Measurements from ENCODE around the gene CNGA3.
A peak's percentile ranks its signal among the peaks of the same experiment; 100 is the strongest.
"Not testable (repeated sequence)": the region's sequence is repeated elsewhere in the genome, so short reads cannot be mapped to it uniquely, and the experiment has no call there.

Gene CNGA3

DNA sequence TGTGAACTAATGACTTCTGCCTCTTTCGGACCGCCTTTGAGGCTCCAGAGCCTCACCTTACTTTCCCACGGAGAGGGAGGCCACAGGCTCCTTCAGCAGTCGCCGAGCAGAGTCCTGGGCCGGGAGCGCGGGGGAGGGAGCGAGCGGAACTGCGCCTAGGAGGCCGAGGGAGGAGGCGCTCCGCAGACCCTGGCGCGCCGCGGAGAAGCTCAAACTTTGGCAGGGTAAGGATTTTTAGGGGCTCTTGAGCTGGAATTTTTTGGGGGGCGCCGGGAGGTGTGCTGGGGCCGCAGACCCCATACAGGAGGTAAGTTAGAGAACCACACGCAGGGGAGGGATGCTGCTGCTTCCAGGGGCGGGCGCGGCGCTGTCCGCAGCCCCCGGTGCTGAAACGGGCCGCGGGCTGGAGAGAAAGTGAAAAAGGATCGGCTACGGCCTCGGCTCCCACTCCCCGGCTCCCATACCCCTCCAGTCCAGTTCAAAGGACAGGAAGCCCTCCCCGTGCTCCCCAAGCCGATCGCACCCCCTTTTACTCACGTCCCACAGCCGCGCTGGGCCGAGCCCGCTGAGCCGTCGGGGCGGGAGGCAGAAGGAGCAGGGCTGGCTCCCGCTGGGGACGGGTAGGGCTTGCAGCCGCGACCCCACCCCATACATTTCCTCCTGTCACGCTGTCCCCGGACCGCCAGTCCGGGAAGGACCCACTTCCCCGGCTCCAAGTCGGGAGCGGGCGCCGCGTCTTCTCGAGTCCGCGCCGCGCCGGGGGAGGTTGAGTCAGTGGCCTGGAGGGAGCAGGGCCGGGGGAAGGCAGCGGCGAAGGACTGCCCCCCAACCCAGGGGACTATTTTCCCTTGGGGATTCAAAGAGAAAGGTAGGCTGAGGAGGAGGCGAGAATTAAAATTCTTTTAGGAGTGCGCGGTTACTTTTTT is at the start of gene CNGA3:
TSS of gene CNGA3 (plus strand) at position 146 of the 926 bp plus-strand sequence. CDS start 23,520 bp downstream, outside the sequence.
- no peak for DNase-seq

DNA sequence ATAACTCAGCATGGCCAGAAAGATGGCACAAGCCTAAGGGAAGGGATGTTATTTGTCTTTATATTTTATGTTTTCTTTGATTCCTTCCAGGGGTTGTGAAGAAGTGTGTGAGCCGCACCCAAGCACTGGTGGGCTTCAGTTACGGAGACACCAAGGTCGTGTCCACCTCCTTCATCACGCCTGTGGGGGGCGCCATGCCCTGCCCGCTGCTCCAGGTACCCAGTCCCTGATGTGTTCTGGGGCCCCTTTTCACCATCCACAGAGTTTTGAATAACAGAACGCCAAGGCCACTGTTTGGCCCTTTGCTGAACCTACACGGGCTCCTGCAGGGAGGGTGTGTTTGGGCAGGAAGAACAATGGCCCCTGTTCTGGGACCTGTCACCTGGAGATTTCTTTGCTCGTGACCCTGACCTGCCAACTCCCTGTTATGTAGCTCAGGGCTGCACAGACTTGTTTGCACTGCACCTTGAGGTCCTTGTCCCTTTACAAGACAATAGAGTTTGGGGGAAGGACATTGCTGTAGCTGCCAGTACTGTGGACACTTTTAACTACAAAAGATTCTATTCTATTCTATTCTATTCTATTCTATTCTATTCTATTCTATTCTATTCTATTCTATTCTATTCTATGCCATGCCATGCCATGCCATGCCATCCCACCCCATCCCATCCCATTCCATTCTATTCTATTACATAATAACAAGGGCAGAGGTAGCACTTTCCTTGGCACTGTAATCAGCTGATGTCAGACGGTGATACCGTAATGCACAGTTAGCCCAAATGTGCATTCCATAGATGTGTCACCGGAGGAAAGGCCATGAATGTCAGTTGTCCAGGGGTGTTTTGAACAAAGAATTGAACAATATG is 48.2 kb upstream of the CNGA3 start:
- DNase-seq: no peak

DNA sequence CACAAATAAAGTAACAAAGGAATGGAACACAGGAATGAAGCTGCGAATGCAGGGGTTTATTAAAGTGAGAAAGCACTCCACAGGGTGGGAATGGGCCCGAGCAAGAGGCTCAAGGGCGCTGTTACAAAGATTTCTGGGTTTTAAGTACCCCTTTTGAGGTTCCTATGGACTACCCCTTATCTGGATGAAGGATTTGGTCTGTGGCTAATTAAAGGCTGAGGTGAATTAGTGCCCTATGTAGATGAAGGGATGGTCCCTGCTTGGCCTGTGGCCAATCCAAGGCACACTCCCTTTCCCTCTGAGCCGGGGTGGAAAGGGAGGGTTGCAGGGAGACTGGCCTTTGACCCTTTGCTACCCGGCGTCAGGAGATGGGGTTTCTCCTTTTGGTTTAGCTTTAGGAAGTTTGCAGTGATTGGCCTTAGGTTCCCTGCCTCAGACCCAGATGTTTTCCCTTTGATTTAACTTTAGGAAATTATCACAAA is 47.5 kb upstream of the CNGA3 start:
- no peak for DNase-seq

DNA sequence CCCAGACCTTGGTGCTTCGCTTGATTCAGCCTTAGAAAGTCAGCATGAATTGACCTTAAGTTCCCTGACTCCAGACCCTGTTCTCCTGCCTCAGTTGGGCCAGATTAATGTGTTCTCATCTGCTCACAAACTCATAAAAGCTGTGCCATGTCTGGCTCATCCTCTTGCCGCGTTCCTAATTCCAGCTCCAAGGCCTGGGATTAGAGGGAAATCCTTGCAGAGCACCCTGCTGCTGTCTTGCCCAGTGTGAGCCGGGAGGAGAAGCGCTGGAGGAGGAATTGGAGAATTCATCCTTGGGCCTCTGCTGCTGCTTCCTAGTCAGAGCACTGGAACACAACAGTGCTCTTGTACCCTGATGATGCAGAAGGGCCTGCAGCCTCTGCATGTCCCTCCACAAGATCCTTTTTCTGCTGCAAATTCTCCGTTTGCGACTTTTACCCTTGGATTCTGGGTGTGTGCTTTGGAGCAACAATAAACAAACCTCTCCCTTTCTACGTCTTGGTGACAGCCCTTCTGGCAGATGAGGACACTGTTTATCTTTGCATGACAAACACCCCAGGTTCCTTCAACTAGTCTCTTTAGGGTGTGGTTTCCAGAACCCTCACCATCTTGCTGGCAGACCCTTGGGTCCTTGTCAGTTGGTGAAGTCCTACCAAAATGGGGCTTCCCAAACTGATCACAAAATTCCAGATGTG is 46.9 kb upstream of the CNGA3 start:
- no peak for DNase-seq

DNA sequence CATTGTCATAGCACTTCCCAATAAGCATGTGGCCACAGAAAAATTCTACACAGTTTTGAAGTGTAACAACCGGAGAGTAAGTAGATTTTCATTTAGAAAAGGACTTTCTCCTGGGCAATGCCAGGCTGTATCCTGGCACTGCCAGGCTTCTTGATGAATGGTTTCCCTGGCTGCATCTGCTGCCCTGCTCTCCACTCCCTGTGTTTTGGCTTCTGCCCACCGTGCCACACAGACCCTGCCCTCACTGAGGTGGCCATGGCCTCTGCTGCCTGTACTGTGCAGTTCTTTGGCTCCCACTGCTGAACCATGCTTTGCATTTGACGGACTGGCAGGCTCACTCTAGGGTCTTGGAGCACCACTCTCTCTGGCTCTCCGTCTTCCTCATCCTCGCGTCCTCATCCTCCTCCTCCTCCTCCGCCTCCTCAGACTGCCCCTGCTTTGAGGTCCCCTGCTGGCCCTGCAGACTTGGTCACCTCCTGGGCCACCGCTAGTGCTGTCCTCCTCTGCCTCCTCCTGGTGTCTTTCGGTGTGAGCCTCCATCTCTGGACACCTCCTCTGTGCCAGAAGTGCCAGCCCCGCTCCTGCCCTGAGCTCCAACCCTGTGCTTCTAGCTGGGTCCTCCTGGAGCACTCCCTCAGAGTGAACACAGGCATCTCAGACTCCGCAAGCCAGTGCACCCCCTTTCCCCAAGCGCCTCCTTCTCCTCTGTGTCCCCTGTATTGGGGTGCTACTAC is 45.9 kb upstream of the CNGA3 start:
- DNase-seq: no peak

DNA sequence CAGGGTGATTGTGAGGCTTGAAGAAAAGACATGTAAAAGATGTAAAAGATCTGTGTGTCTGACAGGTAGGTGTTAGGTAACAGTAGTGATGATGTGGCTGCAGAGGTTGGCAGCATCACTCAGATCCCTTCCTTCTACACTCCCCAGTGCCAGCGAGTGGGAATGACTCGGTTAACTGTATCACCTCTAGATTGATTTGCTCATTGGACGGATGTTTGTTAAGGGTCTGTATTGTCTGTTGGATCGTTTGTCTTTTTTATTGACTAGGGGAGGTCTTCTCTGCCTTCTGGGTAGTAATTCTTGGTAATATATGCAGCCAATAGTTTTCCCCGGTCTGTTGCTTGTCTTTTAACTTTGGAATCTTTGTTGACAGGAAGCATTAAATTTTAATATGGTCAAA is 44.8 kb upstream of the CNGA3 start:
- no peak for DNase-seq

DNA sequence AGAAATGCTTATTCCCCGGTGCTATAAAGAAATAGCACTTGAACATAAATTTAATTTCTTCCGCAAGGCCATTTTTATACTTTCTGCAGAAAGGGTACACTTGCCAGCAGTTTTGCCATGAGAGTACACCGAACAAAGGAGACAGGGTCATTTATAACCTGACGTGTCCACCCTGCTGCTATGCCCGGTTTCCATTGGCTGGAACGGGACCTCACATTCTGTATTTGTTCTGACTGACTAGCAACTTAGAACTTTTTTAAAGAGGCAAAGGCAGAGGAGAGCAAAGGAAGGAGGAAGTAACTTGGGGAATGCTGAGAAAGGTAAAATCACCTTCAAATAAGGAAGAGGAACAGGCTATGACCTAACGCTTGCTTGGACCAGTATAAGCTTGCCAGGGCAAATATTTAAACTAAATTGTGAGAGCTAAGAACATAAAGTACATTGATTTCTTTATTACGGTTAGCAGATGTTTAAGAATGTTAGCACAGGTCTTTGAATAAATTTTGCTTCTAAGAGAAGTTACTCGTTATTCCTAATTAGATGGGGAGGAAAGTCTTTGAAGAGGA is 39.0 kb upstream of the CNGA3 start:
- not testable (repeated sequence) for DNase-seq

DNA sequence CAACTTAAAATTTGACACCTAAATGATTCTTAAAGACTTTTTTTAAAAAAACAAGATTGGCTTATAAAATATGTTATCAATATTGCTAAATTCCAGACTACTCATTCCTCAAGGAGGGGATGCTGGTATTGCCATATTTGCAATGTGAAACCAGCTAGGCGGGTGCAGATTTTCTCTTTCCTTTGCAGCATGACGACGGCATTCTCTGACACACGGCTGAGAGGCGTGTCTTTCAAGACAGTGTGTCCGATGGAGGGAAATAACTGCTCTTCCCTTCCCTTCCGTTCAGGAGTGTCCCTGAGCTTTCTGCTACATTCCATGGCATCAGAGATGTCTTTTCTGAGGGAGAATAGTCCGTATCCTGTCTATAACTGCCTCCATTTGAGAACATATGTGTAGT is 38.2 kb upstream of the CNGA3 start:
- peak in 1 of 3 experiments; percentile 6 for DNase-seq

DNA sequence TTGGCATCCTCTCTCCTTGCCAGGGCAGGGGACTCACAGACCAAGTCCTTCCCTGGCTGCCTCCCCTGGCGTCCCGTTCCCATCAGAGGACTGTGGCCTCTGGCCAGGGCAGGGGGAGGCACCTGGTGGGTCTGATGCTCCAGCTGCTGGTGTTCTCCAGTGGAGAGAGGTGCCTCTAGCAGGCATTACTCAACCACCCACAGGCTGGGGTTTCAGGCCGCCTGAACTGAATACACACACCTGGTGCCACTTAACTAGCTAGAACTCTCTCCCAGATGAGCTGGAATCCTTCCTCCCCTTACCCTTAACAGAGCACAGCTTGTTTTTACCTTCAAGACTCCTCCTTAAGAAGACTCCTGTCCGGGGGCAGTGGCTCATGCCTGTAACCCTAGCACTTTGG is 37.7 kb upstream of the CNGA3 start:
- DNase-seq: peak in 2 of 3 experiments; percentile 30 to 66

DNA sequence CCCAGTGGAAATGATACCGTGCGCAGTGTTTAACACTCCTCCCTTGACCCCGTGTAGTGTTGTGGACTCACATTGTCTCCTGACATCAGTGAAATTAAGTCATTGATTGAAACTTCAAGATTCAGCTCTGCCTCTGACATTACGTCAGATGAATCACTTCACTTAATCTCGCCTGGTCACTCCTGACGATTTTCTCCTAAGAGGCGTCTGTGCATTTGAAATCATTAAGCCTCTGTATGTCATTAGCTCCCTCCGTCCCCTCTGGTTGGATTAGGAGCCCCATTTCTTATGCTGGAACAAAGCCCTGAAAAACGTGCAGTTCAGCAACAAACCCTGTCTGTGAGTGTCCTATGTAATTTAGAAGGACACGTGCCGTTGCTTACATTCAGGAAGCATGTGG is 36.7 kb upstream of the CNGA3 start:
- no peak for DNase-seq

DNA sequence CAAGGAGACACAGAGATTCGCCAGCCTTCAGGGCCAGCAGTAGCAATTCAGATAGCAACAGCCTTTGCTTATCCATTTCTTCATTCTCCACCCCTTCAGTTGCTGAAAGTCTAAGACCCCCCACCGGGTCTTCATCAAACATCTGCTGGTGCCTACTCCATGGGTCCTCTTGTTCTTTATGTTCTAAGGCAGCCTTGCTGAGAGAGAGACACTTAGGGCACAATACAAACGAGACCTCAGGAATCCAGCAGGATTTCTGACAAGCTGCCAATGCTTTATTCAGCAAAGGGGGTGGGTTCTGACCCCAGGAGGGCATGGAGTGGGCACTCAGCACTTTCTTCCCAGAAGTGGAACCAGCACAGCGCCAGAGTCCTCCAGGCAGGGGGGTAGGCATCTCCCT is 36.2 kb upstream of the CNGA3 start:
- DNase-seq: peak in 2 of 3 experiments; percentile 14 to 23

DNA sequence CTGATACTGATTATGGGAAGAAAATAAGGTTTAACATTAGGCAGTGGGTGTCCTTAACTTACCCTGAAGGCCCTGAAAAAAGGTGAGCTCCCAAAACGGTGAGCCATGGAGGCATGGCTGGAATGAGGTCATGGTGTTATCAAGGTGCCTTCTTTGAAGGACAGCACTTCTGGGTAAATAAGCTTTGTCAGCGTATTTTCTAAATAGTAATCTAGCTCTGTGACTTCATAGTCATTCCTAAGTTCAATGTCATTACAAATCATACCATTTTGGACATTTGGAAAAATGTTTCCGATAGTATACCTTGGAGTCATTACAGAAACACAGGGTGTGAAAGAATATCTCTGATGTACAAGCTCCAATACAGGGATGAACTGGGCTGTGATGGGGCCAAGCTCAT is 35.2 kb upstream of the CNGA3 start:
- DNase-seq: no peak

DNA sequence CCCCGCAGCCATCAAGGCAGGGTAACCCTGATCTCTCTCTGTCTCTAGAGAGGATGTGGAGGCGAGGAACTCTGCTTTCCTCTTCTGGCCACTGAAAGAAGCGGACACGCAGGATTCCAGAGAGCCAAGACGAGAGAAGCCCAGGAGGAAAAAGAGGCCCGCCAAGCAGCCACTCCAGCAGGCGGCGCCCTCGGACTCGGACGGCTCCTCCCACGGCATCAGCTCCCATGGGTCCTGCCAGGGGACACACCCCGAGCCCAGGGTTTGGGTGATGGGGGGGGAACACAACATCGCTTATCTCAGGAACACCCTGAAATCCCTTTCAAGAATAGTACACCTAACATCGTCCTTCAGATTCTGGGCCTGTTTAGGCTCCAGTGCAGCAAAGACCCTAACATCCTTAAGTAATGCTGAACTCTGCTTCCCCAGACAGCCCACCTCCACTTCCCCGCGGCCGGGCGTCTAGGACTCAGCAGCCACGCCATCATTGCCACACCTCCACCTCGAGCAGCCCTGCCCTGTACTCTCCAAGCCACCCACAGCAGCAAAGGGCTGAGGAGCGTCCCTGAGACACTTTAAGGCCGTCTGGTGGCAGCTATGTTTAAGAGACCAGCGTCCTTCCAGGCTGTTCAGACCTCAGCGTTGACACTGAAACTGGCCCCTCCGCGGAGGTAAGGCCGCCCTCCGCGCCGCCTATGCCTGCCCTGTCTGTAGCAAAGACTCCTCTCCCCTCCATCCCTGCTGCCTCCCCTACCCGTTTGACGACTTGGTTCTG is 34.3 kb upstream of the CNGA3 start:
- DNase-seq: no peak

DNA sequence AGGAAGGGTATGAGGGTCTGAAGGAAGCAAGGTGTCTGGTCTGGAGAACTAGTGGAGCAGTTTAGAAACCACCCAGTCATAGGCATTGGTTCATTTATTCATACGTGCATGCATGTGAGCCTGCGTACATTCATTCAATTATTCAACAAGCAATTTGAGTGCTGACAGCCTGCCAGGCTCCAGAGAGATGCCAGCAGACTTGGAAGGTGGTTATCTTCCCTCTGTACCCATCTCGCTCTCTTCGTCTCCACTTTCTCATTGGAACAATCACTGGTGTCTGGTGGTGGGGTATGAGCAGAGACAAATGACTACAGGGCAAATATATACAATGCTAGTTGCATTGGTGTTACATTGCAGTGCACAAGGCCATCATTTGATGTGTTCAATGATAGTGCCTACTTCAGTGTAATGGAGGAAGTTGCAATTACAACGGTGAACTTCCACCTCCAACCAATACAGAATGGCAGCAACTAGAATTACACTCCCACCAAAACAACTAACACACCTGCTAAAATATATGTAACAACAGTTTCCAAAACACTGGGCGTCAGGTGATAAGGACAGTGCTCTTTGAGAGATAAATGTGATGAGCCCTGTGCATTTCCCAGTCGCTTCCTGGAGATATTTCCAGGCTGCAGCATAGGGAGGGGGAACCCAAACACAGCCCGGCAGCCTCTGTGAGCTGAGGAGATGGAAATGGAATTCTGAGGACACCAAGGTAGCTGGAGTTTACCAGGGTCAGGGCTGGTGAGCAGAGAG is 32.6 kb upstream of the CNGA3 start:
- DNase-seq: no peak

DNA sequence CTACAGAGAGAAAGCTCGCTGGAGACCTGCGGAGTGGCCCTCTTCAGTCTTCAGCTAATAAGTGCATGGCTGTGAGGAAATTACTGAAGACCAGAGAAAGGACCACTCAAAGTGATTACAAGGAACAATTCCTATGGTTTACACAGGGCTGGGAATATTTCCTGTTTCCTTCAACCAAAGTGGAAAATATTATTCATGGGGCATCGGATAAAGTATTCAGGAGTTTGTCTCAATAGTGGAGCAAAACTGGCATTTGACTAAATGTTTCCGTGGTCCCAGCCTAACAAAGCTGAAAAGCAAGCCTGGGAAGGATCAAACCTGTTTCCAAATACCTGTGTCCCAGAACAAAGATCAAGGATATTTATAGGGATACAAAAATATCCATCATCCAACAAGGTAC is 32.0 kb upstream of the CNGA3 start:
- no peak for DNase-seq

DNA sequence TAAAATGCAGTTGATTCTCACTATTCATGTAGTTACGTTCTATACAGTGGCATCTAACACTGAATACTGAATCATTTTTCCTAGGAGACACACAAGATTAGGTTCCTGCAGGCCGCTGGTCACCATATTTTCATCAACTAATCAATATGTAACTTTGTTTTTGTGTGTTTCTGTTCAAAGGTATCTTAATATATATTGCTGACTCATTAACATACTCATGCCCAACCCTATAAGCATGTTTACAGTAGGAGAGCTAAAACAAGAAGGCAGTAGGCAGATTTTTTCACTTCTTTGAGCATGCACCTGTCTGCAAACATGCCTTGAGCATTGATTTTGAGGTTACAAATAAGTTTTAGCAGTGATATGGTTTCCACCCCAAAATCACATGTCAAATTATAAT is 30.3 kb upstream of the CNGA3 start:
- DNase-seq: no peak

DNA sequence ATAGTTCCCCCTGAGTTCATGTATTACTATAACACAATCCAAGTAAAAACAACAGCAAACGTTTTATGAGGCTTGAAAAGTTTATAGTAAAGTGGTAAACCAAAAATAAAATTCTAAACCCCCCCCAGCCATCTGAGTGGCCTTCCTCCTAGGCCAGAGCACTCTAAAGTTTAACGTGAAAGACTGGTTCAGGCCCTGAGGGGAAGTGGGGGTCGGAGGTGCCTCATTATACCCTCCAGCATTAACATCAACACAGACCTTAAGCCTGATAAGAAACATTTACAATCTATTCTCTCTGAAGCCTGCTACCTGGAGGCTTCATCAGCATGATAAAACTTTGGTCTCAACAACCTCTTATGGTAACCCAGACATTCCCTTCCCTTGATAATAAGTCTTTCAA is 29.0 kb upstream of the CNGA3 start:
- DNase-seq: no peak

DNA sequence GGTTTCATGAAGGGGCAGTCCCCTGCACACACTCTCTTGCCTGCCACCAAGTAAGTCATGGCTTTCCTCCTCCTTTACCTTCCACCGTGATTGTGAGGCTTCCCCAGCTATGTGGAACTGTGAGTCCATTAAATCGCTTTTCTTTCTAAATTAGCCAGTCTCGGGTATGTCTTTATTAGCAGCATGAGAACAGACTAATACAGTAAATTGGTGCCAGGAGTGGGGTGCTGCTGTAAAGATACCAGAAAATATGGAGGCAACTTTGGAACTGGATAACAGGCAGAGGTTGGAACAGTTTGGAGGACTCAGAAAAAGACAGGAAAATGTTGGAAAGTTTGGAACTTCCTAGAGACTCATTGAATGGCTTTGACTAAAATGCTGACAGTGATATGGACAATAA is 26.1 kb upstream of the CNGA3 start:
- DNase-seq: not testable (repeated sequence)

DNA sequence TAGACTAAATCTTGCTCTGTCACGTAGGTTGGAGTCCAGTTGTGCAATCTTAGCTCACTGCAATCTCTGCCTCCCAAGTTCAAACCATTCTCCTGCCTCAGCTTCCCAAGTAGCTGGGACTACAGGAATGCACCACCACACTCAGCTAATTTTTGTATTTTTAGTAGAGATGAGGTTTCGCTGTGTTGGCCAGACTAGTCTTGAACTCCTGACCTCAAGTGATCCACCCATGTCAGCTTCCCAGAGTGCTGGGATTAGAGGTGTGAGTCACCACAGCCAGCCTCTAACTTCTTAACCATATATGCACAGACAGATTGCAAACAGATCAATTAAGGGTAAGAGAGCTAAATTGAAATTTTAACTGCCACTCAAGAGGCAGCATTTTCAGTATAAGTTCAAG is 22.1 kb upstream of the CNGA3 start:
- DNase-seq: no peak

DNA sequence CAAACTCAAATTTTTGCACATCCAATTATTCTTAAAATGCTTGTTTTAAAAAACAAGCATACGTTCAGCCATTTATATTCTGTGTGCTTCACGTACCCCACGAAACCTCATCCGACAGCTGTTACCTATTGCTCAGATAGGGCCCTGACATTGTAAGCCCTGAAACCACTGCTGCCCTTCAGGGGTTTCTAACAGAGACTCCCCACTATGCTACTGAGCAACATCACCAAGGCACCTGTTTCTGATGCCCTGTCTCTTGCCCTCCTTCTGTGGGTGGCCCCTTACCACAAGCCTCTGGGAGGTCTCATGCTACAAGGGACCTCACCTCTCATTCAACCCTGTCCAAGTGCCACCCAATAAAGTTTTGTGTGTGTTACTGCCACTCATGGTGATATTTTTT is 18.5 kb upstream of the CNGA3 start:
- no peak for DNase-seq

All from NCI-H1417 (cell line).